Mononuclear cell (primary cell): ENCODE results near the gene SMAD4. TPM values are rescaled to one million over a fixed set of nuclear protein-coding genes. Genes with fewer than 3 reads are reported as not detected.
"Not testable (repeated sequence)": the region's sequence is repeated elsewhere in the genome, so short reads cannot be mapped to it uniquely, and the experiment has no call there.

Source experiments
- H3K27me3 ChIP-seq: 2 replicates; pipeline ENCODE4 v1.6.0; 2011; ENCODE audit warnings: low read length, control low read depth; ENCODE audit not compliant: insufficient read depth
- H3K4me1 ChIP-seq: 2 replicates; pipeline ENCODE4 v1.5.1; 2011; ENCODE audit warnings: mild to moderate bottlenecking, low read length, control low read depth; ENCODE audit not compliant: insufficient read depth
- H3K4me3 ChIP-seq: 2 replicates; pipeline ENCODE4 v1.5.1; 2011; ENCODE audit warnings: mild to moderate bottlenecking, low read length, moderate library complexity
- H3K9me3 ChIP-seq: 2 replicates; pipeline ENCODE4 v1.5.1; 2011; ENCODE audit warnings: low read depth, mild to moderate bottlenecking, control low read depth, low read length
- total RNA-seq: library from RNA; depleted of rRNA; stranded (reverse); fragments of >200 nt; gene quantifications from one replicate; pipeline ENCODE4 v1.2.3, GENCODE V29; 2012

SMAD4 gene
- total RNA-seq, 1 donor, result 77.9 TPM

- Histone ChIP-seq H3K27me3 (no peaks in the 10 kb centered on the region), H3K4me3 (no peak overlapping the region), H3K4me1 (peaks cover 16% of the 10 kb centered on the region), H3K9me3 (no peaks in the 10 kb centered on the region)
Measured at GRCh38 chr18:51072586-51073313, 42.7 kb downstream of the SMAD4 start.

DNA sequence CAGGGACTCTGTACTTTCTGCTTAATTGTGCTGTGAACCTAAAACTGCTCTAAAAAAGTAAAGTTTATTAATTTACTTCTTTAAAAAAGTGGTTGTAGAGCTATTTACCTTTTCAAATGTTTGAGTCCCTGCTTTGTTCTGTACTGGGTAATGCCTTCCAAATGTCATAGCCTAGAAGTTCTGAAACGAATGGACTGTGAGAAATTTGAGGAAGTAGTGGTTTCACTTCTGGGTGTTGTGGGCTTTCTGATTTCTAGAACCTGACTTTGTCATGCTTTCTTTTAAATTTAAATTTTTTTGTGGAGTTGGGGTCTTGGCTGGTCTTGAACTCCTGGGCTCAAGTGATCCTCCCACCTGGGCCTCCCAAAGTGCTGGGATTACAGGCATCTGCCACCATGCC is 44.6 kb downstream of the SMAD4 start:
- no peaks in the 10 kb centered on the region for H3K27me3 ChIP-seq
- peaks cover 16% of the 10 kb centered on the region for H3K4me1 ChIP-seq

GRCh38 chr18:51076503-51076902 is 46.5 kb downstream of the SMAD4 start:
- H3K4me3 ChIP-seq, result no peak overlapping the region
- H3K27me3 ChIP-seq, result no peaks in the 10 kb centered on the region
- no peaks in the 10 kb centered on the region for H3K9me3 ChIP-seq
- H3K4me1 ChIP-seq, result peaks cover 16% of the 10 kb centered on the region

More for the DNA sequence above, 44.6 kb downstream of the SMAD4 start:
- Histone ChIP-seq H3K4me3 (no peak overlapping the region), H3K9me3 (no peaks in the 10 kb centered on the region)

DNA sequence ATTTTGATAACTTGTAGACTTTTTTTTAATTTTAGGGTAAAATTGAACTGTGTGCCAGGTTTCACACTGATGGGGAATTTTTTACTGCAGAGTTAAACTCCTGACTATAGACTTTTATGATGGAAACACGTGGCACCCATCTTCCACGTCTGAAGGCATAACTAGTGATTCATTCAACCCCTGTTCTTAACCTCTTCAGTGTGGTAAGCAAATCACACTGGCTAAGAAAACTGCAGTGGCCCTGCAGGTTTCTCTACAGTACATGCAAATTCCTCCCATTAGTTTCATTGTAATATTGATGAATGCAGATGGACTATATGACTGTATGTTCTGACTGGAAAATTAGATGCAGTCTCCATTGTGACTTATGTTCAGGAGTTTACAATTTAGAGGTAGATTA is 47.2 kb downstream of the SMAD4 start:
- peaks cover 16% of the 10 kb centered on the region for H3K4me1 ChIP-seq
- H3K9me3 ChIP-seq, result no peaks in the 10 kb centered on the region
- no peak overlapping the region for H3K4me3 ChIP-seq
- no peaks in the 10 kb centered on the region for H3K27me3 ChIP-seq

- Histone ChIP-seq H3K4me1 (peaks cover 16% of the 10 kb centered on the region), H3K4me3 (no peak overlapping the region), H3K27me3 (no peaks in the 10 kb centered on the region), H3K9me3 (no peaks in the 10 kb centered on the region)
Measured at GRCh38 chr18:51078026-51078425, 48.0 kb downstream of the SMAD4 start.

DNA sequence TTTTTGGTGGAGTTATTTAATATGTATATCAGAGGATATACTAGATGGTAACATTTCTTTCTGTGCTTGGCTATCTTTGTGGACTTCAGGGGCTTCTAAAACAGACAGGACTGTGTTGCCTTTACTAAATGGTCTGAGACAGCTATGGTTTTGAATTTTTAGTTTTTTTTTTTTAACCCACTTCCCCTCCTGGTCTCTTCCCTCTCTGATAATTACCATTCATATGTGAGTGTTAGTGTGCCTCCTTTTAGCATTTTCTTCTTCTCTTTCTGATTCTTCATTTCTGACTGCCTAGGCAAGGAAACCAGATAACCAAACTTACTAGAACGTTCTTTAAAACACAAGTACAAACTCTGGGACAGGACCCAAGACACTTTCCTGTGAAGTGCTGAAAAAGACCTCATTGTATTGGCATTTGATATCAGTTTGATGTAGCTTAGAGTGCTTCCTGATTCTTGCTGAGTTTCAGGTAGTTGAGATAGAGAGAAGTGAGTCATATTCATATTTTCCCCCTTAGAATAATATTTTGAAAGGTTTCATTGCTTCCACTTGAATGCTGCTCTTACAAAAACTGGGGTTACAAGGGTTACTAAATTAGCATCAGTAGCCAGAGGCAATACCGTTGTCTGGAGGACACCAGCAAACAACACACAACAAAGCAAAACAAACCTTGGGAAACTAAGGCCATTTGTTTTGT is 52.7 kb downstream of the SMAD4 start:
- no peak overlapping the region for H3K4me3 ChIP-seq
- no peaks in the 10 kb centered on the region for H3K27me3 ChIP-seq
- peaks cover under 1% of the 10 kb centered on the region for H3K9me3 ChIP-seq
- no peaks in the 10 kb centered on the region for H3K4me1 ChIP-seq

DNA sequence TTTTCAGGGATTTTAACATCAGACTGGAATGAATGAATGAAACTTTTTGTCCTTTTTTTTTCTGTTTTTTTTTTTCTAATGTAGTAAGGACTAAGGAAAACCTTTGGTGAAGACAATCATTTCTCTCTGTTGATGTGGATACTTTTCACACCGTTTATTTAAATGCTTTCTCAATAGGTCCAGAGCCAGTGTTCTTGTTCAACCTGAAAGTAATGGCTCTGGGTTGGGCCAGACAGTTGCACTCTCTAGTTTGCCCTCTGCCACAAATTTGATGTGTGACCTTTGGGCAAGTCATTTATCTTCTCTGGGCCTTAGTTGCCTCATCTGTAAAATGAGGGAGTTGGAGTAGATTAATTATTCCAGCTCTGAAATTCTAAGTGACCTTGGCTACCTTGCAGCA is 53.4 kb downstream of the SMAD4 start:
- Histone ChIP-seq H3K4me1 (no peaks in the 10 kb centered on the region), H3K27me3 (no peaks in the 10 kb centered on the region), H3K9me3 (peaks cover 8% of the 10 kb centered on the region), H3K4me3 (no peak overlapping the region)

DNA sequence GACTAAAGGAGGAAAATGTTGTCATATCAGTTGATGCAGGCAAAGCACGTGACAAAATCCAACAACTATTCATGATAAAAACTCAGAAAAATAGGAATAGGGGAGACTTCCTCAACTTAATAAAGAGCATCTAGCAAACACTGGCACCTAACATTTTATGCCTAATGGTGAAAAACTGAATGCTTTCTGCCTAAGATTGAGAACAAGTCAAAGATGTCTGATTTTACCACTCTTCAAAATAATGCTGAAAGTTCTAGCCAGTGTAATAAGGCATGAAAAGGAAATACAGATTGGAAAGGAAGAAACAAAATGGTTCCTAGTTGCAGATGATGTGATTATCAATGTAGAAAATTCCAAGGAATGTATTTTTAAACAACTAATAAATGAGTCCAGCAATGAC is 58.4 kb downstream of the SMAD4 start:
- H3K4me3 ChIP-seq, result no peak overlapping the region

DNA sequence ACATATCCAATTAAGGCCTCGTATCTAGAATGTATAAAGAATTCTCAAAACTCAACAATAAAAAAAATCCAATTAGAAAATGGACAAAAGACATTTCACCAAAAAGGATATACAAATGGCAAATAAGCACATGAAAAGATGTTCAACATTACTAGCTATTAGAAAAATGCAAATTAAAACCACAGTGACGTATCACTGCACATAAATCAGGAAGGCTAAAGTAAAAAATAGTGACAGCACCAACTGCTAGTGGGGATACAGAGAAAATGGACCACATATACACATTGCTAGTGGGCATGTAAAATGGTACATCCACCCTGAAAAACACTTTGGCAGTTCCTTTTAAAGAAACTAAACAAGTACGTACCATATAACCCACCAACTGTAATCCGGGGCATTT is 59.7 kb downstream of the SMAD4 start:
- Histone ChIP-seq H3K4me3 (no peak overlapping the region), H3K27me3 (no peaks in the 10 kb centered on the region), H3K9me3 (peaks cover 12% of the 10 kb centered on the region), H3K4me1 (no peaks in the 10 kb centered on the region)

More for the DNA sequence above, 58.4 kb downstream of the SMAD4 start:
- no peaks in the 10 kb centered on the region for H3K4me1 ChIP-seq
- peaks cover 12% of the 10 kb centered on the region for H3K9me3 ChIP-seq
- H3K27me3 ChIP-seq, result no peaks in the 10 kb centered on the region

- no peaks in the 10 kb centered on the region for H3K27me3 ChIP-seq
- H3K9me3 ChIP-seq, result peaks cover 12% of the 10 kb centered on the region
- no peaks in the 10 kb centered on the region for H3K4me1 ChIP-seq
- H3K4me3 ChIP-seq, result no peak overlapping the region
Measured at GRCh38 chr18:51091270-51091669, 61.3 kb downstream of the SMAD4 start.

DNA sequence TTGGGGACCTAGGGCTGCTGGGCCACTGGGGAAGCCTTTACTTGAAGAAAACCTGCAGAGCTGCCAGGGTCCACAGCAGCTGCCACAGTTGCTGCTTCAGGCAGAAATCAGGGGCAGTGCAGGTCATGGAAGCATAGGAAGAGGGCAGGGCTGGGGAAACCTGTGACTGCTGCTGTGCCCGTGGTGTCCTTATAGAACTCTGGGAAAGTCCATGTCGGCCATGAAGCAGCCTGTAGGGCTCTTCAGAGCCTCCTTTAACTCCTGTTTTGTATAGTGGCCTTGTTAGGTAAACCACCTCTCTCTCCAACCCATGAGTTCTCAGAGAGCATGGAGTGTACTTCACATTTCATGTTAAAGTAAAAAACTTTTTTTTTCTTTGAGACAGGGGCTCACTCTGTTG is 62.1 kb downstream of the SMAD4 start:
- Histone ChIP-seq H3K9me3 (peaks cover 12% of the 10 kb centered on the region), H3K27me3 (no peaks in the 10 kb centered on the region), H3K4me1 (no peaks in the 10 kb centered on the region), H3K4me3 (no peak overlapping the region)

DNA sequence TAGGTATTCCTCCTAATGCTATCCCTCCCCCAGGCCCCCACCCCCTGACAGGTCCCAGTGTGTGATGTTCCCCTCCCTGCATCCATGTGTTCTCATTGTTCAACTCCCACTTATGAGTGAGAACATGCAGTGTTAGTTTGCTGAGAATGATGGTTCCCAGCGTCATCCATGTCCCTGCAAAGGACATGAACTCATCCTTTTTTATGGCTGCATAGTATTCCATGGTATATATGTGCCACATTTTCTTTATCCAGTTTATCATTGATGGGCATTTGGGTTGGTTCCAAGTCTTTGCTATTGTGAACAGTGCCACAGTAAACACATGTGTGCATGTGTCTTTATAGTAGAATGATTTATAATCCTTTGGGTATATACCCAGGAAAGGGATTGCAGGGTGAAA is 63.0 kb downstream of the SMAD4 start:
- H3K4me1 ChIP-seq, H3K27me3 ChIP-seq, H3K9me3 ChIP-seq, H3K4me3 ChIP-seq: not testable (repeated sequence)

GRCh38 chr18:51097021-51097822 is 67.2 kb downstream of the SMAD4 start:
- H3K27me3 ChIP-seq, result no peaks in the 10 kb centered on the region
- no peak overlapping the region for H3K4me3 ChIP-seq
- H3K9me3 ChIP-seq, result peaks cover 3% of the 10 kb centered on the region
- no peaks in the 10 kb centered on the region for H3K4me1 ChIP-seq

DNA sequence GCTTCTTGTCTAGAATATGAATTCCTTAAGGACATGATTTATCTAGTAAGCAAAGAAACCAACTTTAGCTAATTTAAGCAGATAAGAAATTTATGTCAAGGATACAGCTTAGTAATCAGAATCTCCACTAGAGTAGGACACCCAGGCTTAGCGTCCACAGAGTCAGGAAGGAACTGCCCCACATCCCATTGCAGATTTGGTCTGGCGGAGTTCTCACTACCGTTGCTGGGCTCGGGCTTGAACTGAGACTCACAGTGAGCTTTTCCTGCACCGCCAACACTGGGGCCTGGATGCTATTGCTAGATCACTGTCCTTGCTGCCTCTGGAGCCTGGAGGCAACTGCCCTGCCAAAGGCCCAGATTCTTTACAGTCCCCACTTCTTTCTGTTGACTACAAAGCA is 68.1 kb downstream of the SMAD4 start:
- Histone ChIP-seq H3K27me3 (no peaks in the 10 kb centered on the region), H3K4me1 (no peaks in the 10 kb centered on the region)

DNA sequence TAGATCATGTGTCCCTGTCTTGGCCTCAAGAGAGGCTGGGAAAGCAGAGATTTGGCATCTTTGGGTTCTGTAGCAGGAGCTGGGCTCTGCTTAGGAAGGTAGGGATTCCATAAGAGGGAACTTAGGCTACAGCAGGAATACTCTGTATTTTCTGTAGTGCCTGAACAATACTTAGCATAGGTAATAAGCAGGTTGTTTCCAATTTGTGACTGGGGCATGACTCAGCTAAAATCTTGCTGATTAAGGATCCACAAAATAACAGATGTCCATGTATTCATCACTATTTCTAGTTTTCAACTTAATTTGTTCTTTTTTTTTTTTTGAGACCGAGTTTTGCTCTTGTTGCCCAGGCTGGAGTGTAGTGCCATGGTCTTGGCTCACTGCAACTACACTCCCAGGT is 68.5 kb downstream of the SMAD4 start:
- Histone ChIP-seq H3K27me3 (no peaks in the 10 kb centered on the region), H3K4me3 (no peak overlapping the region), H3K9me3 (peaks cover 5% of the 10 kb centered on the region), H3K4me1 (no peaks in the 10 kb centered on the region)

More for the DNA sequence above, 68.1 kb downstream of the SMAD4 start:
- Histone ChIP-seq H3K4me3 (no peak overlapping the region), H3K9me3 (peaks cover 5% of the 10 kb centered on the region)
